ENCODE data around the gene COL6A1.

COL6A1 gene

GRCh38 chr21:46022551-46023525, 41.3 kb downstream of the COL6A1 start:
- H3K4me3 Mint-ChIP-seq: no peak overlapping the region
- peaks cover 6% of the 10 kb centered on the region for H3K27me3 Mint-ChIP-seq

GRCh38 chr21:46023555-46023954, 42.0 kb downstream of the COL6A1 start:
- Mint-ChIP-seq H3K9me3 (ENCODE audit: low read depth) (no peaks in the 10 kb centered on the region), H3K4me3 (no peak overlapping the region), H3K36me3 (peaks cover 2% of the 10 kb centered on the region), H3K4me1 (ENCODE audit: low read depth) (peaks cover 12% of the 10 kb centered on the region), H3K27ac (no peak overlapping the region), H3K27me3 (peaks cover 6% of the 10 kb centered on the region)

More at GRCh38 chr21:46022551-46023525, 41.3 kb downstream of the COL6A1 start:
- peaks cover 2% of the 10 kb centered on the region for H3K36me3 Mint-ChIP-seq
- peaks cover 12% of the 10 kb centered on the region for H3K4me1 Mint-ChIP-seq (ENCODE audit: low read depth)
- H3K27ac Mint-ChIP-seq: no peak overlapping the region
- H3K9me3 Mint-ChIP-seq (ENCODE audit: low read depth): no peaks in the 10 kb centered on the region

DNA sequence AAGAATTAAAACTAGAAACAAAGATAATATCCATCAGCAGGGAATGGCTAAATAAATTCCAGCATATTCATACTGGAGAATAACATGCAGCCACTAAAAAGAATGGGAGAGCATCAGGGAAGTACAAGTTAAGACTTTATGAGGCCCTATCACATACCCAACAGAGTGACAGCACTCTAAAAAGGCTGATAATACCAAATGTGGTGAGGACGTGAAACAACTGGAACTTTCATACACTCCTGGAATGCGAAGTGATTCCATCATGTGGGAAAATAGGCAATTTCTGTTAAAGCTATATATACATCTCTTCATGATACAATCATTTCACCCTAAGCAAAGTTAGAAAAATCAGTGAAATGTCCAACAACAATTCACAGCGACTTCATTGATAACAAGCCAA, 42.6 kb downstream of the COL6A1 start:
- Mint-ChIP-seq H3K9me3 (ENCODE audit: low read depth) (peaks cover 2% of the 10 kb centered on the region), H3K27me3 (peaks cover 6% of the 10 kb centered on the region), H3K4me3 (no peak overlapping the region), H3K4me1 (ENCODE audit: low read depth) (peaks cover 12% of the 10 kb centered on the region), H3K36me3 (peaks cover 5% of the 10 kb centered on the region), H3K27ac (no peak overlapping the region)

DNA sequence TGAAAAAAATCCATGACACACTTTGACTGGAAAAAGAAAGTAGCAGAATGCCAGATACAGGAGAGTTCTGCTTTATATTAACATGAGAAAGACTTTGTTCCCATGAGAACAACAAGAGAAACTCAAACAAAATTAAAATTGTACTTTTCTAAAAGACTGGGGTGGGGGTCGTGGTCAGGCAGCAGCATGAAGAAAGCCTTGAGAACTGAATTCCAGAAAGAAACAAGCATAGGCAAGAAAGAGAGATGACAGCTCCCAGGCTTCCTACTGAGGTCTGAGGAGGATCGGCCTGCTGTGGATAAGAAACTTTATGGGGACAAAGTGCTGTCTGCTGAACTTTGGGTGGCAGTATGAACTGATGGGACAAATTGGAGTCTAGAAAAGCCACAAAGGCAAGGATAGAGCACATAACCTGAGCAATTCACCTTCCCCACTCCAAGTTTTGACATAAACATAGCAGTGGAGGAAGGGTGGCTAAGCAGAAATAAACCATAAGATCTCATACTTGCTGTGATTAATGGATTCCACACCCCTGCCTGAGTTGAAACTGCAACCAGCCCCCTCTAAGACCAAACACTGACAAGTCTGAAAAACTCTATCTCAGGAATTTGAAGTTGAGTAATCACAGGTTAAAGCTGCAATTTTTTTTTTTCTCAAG, 43.7 kb downstream of the COL6A1 start:
- peaks cover 4% of the 10 kb centered on the region for H3K27me3 Mint-ChIP-seq
- no peak overlapping the region for H3K4me3 Mint-ChIP-seq
- peaks cover 11% of the 10 kb centered on the region for H3K9me3 Mint-ChIP-seq (ENCODE audit: low read depth)
- H3K36me3 Mint-ChIP-seq: peaks cover 7% of the 10 kb centered on the region
- H3K4me1 Mint-ChIP-seq (ENCODE audit: low read depth): peaks cover 12% of the 10 kb centered on the region
- no peak overlapping the region for H3K27ac Mint-ChIP-seq

DNA sequence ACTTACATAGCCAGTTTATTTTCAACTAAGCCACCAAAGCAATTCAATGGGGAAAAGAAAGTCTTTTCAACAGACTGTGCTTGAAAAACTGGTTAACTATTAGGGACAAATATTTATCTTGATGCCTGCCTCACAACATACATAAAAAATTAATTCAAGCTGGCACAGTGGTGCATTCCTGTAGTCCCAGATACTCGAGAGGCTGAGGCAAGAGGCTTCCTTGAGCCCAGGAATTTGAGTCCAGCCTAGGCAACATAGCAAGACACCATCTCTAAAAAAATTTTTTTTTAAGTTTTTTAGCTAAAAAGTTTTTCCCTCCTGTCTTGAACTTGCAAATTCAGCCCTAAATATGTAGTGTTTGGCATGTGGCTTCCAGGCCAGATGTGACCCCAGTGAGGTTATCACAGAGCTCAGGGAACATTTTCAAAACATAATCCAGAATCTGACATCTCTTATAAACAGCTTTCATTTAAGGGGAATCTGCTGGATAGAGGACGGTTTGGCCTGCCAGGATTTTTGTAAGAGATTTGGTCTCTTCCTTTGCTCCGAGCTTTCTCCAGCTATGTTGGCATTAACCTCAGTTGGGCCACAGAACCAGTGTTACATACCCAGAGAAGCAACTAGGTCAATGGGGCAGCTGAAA, 46.4 kb downstream of the COL6A1 start:
- H3K36me3 Mint-ChIP-seq: peaks cover 5% of the 10 kb centered on the region
- peaks cover 12% of the 10 kb centered on the region for H3K4me1 Mint-ChIP-seq (ENCODE audit: low read depth)
- H3K4me3 Mint-ChIP-seq: no peak overlapping the region
- H3K9me3 Mint-ChIP-seq (ENCODE audit: low read depth): peaks cover 12% of the 10 kb centered on the region
- no peak overlapping the region for H3K27ac Mint-ChIP-seq
- H3K27me3 Mint-ChIP-seq: no peaks in the 10 kb centered on the region

DNA sequence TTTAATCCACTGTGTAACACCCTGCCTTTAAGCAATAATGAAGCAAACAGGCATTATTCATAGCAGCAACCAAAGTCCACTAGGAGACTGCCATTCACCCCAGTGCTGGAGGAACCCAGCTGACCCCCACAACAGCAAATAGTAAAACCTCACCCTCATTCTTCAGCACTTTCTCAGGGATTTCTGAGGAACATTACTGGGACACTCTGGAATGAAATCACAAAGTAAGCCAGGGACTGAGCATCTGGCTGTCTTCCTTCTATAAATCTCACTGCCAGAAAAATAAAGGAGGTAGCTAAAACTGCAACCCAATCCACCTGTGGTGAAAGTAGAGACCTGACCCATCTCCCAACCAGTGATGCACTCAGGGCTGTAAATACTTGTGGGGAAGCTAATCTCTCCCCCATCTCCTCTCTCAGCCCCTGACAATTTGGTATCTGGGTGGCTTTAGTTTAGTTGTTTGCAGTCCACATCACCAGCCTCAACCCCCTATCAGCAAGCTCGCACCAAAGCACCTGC, 47.1 kb downstream of the COL6A1 start:
- Mint-ChIP-seq H3K36me3 (peaks cover 5% of the 10 kb centered on the region), H3K4me1 (ENCODE audit: low read depth) (peaks cover 12% of the 10 kb centered on the region), H3K27me3 (no peaks in the 10 kb centered on the region), H3K9me3 (ENCODE audit: low read depth) (peaks cover 12% of the 10 kb centered on the region), H3K27ac (no peak overlapping the region), H3K4me3 (no peak overlapping the region)

GRCh38 chr21:46029186-46029924, 47.8 kb downstream of the COL6A1 start:
- Mint-ChIP-seq H3K27me3 (no peaks in the 10 kb centered on the region), H3K4me1 (ENCODE audit: low read depth) (peaks cover 12% of the 10 kb centered on the region), H3K36me3 (peaks cover 5% of the 10 kb centered on the region), H3K27ac (no peak overlapping the region), H3K4me3 (no peak overlapping the region), H3K9me3 (ENCODE audit: low read depth) (peaks cover 12% of the 10 kb centered on the region)

DNA sequence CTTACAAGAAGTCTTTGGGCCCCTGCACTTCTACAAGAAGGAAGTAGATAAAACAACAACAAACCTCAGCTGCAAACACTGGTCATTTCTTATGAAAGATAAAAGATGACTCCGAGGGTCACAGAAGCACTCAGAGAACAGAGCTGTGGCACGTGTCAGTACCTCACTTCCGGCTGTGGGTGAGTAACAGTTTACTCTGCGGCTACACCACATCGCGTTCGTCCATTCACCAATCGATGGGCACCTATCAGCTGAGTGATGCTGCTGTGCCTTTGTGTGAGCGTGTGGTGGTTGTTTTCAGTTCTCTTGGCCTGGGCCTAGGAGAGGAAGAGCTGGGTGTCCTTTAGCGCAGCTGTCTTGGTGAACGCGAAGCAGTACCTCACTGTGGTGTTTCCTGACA, 49.9 kb downstream of the COL6A1 start:
- Mint-ChIP-seq H3K4me3 (no peak overlapping the region), H3K27ac (no peak overlapping the region), H3K36me3 (peaks cover 5% of the 10 kb centered on the region), H3K4me1 (ENCODE audit: low read depth) (no peaks in the 10 kb centered on the region), H3K27me3 (no peaks in the 10 kb centered on the region), H3K9me3 (ENCODE audit: low read depth) (peaks cover 12% of the 10 kb centered on the region)

DNA sequence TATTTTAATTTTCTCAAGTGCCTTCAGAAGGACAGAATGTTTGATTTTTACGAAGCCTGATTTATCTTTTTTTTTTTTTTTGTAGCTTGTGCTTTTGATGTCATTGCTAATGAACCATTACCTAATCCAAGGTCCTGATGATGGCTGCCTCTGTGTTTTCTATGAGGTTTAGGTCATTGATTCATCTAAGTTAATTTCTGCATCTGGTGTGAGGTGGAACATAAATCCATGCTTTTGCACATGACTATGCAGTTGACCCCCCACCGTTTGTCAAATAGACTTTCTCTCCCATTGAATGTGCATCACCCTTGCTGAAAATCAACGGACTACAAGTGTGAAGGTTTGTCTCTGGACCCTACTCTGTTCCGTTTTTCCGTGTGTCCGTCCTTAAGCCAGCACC, 50.5 kb downstream of the COL6A1 start:
- H3K4me3 Mint-ChIP-seq: no peak overlapping the region
- H3K27ac Mint-ChIP-seq: no peak overlapping the region
- H3K9me3 Mint-ChIP-seq (ENCODE audit: low read depth): peaks cover 12% of the 10 kb centered on the region

DNA sequence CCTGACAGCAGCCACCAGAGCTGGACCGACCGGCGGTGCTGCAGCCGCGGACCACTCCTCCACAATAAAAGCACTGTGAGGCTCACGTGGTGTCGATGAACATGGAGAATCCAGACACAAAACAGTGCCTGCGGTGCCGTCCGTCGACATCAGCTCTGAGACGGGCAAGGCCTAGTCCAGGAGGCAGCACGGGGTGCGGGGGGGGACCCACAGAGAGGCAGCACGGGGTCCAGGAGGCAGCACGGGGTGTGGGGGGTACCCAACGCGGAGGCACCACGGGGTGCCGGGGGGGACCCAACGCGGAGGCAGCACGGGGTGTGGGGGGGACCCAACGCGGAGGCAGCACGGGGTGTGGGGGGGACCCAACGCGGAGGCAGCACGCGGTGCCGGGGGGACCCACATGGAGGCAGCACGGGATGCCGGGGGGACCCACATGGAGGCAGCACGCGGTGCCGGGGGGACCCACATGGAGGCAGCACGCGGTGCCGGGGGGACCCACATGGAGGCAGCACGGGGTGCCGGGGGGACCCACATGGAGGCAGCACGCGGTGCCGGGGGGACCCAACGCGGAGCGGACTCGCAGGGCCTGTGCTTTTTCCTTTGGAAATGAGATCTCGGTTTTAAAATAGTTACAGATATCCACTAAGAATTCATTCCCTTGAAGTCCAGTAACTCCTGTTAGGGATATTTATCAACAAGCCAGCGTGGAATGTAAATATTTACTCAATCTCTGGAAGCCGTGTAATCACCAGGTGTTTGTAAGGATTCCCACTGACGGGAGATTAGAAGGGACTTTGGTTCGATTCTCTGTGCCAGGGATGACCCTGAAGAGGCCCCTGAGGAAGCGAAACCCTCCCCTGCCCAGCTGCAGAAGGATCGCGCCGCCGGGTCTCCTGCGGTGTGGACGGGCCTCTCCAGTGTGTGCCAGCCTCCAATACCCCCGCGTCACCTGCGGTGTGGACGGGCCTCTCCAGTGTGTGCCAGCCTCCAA, 52.1 kb downstream of the COL6A1 start:
- no peaks in the 10 kb centered on the region for H3K4me1 Mint-ChIP-seq (ENCODE audit: low read depth)
- peaks cover 5% of the 10 kb centered on the region for H3K36me3 Mint-ChIP-seq
- H3K27ac Mint-ChIP-seq: no peak overlapping the region
- H3K9me3 Mint-ChIP-seq (ENCODE audit: low read depth): peaks cover 12% of the 10 kb centered on the region
- no peaks in the 10 kb centered on the region for H3K27me3 Mint-ChIP-seq
- H3K4me3 Mint-ChIP-seq: no peak overlapping the region

More for the DNA sequence above, 50.5 kb downstream of the COL6A1 start:
- Mint-ChIP-seq H3K27me3 (no peaks in the 10 kb centered on the region), H3K4me1 (ENCODE audit: low read depth) (no peaks in the 10 kb centered on the region), H3K36me3 (peaks cover 5% of the 10 kb centered on the region)

DNA sequence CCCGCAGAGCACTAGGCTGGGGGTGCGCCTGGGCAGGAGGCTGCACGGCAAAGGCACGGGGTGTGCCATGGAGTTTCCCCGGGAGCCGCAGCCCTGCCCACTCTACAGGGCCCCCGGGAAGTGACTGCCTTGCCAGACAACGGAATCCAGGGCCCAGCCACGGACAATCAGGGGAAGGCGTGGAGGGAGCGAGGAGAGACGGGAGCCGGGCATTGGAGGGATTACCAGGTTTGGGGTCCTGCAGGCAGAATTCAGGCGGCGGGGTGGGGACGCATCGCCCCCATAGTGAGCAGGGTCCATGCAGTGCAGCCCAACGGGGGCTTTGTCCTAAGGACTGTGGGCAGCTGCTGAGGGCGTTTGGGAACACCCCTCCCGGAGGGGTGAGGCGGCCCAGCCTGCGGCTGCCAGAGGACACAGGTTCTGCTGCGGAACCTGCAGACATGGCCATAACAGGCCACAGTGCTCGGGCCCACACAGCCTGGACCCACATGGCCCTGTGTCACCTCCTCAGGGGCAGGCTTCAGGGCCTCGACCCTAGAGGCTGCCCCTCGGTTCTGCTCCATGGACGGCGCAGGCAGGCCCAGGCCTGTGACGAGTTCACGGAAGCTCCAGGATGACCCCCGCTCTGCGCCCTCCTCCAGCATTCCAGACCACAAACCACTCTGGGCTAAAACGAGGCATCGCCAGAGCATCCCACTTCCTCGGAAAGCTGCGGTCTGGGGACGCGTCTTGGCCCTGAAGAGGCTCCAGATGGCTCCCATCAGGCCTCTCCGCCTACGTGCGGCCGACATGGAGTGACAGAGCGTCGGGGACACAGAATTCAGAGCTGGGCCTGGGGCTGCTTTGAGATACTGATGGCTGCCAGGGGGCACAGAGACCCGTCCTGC, 54.5 kb downstream of the COL6A1 start:
- H3K4me3 Mint-ChIP-seq: no peak overlapping the region
- H3K36me3 Mint-ChIP-seq: no peaks in the 10 kb centered on the region

DNA sequence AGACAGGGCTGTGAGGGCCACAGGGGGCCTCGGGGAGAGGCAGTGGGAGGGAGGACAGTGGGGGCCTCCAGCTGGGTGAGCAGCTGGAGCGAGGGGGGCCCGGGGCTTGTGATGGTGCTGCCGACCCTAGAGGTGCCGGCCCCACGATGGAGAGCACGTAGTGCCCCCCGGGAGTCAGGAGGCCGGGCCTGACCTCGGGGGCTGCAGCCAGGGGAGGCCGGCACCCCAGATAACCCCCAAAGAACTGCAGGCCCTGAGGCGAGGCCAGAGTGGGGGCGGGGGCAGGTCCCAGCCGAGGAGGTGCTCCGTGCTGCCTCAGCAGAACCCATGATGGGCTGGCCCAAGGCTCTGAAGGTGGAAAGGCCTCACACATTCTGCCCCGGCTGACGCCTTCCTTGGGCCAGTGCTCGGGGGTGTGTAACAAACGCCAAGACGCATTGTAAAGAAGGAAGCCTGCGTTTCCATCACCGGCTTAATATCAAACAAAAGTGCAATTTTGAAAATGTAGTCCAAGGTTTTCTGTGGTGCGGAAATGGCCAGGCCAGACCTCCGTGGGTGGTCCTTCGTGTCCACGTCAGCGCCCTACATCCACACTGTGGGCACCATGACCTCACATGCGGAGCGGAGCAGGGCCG, 55.2 kb downstream of the COL6A1 start:
- Mint-ChIP-seq H3K4me1 (ENCODE audit: low read depth) (no peaks in the 10 kb centered on the region), H3K9me3 (ENCODE audit: low read depth) (no peaks in the 10 kb centered on the region), H3K27me3 (no peaks in the 10 kb centered on the region), H3K4me3 (no peak overlapping the region), H3K36me3 (no peaks in the 10 kb centered on the region), H3K27ac (no peak overlapping the region)

More for the DNA sequence above, 54.5 kb downstream of the COL6A1 start:
- Mint-ChIP-seq H3K4me1 (ENCODE audit: low read depth) (no peaks in the 10 kb centered on the region), H3K9me3 (ENCODE audit: low read depth) (no peaks in the 10 kb centered on the region), H3K27ac (no peak overlapping the region), H3K27me3 (no peaks in the 10 kb centered on the region)
